ENCODE results near the gene PIK3CG.

DNA sequence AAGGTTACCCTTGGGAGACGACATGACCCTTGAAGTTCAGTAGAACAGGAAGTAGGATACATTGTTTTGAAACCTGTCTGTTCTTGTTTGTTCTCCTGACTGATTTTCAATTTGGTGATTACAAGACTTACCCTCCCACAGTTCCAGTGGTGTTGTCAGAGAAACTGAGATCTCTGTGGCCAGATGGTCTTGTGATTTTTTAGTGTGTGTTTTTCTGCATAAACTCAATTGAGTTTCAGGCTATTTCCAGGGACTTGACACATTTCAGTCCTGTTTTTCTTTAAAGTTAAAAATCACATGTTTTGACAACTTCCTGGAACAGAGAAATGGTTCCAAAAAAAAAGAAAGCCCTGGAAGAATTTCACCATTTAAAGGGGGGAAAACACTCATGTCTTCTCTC lies 22.3 kb downstream of the PIK3CG start:
- TF ChIP-seq EZH2 (IDR thresholded peaks at IDR 0.05; ENCODE audit: low read length, missing control alignments): no peak
- TF ChIP-seq, protein P1, sequence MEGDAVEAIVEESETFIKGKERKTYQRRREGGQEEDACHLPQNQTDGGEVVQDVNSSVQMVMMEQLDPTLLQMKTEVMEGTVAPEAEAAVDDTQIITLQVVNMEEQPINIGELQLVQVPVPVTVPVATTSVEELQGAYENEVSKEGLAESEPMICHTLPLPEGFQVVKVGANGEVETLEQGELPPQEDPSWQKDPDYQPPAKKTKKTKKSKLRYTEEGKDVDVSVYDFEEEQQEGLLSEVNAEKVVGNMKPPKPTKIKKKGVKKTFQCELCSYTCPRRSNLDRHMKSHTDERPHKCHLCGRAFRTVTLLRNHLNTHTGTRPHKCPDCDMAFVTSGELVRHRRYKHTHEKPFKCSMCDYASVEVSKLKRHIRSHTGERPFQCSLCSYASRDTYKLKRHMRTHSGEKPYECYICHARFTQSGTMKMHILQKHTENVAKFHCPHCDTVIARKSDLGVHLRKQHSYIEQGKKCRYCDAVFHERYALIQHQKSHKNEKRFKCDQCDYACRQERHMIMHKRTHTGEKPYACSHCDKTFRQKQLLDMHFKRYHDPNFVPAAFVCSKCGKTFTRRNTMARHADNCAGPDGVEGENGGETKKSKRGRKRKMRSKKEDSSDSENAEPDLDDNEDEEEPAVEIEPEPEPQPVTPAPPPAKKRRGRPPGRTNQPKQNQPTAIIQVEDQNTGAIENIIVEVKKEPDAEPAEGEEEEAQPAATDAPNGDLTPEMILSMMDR (conservative IDR thresholded peaks at IDR 0.05 in 1 of 2, IDR thresholded peaks at IDR 0.05 in 1 of 2; ENCODE audit: low read depth in 1 of 2, low read length in 2 of 2): no peak

All from fibroblast of lung (primary cell).